Peyer's patch (tissue), 4 donors: ENCODE results near the gene HDX.

Experiments used
- CTCF ChIP-seq, 6 experiments: fragments of 450-650 bp in 4 of 6; fragments of 200-600 bp in 2 of 6; sonication (generic) in 1 of 6; IDR thresholded peaks; one replicate each; pipeline ENCODE4 v1.5.1; 2017 to 2019; ENCODE audit warnings: antibody characterized with exemption in 6 of 6, mild to moderate bottlenecking in 3 of 6, moderate library complexity in 1 of 6
- POLR2A ChIP-seq, 2 donors: fragments of 450-650 bp; IDR thresholded peaks; one replicate each; pipeline ENCODE4 v1.5.1; 2017; ENCODE audit warnings: antibody characterized with exemption in 2 of 2, mild to moderate bottlenecking in 2 of 2, moderate library complexity in 2 of 2

- no peak for TF ChIP-seq CTCF (IDR thresholded peaks at IDR 0.05)
- no peak for TF ChIP-seq POLR2A (IDR thresholded peaks at IDR 0.05)
Observed at GRCh38 chrX:84340968-84341367, 161.3 kb downstream of the HDX start.
